Stimulated activated naive CD4-positive, alpha-beta T cell treated with Interleukin-2 at 50 U/mL for 16 hours (primary cell): ENCODE results near the gene CPNE7.
"Not testable (repeated sequence)": the region's sequence is repeated elsewhere in the genome, so short reads cannot be mapped to it uniquely, and the experiment has no call there.

ENCODE experiments used
- DNase-seq: peaks from one replicate; lab custom pipeline; 2025; lab: John Stamatoyannopoulos, UW

The CPNE7 gene

GRCh38 chr16:89624777-89625761 is 49.5 kb downstream of the CPNE7 start:
- no peak for DNase-seq

- DNase-seq = no peak
These were observed 54.5 kb downstream of the CPNE7 start for GRCh38 chr16:89629827-89630610.

DNA sequence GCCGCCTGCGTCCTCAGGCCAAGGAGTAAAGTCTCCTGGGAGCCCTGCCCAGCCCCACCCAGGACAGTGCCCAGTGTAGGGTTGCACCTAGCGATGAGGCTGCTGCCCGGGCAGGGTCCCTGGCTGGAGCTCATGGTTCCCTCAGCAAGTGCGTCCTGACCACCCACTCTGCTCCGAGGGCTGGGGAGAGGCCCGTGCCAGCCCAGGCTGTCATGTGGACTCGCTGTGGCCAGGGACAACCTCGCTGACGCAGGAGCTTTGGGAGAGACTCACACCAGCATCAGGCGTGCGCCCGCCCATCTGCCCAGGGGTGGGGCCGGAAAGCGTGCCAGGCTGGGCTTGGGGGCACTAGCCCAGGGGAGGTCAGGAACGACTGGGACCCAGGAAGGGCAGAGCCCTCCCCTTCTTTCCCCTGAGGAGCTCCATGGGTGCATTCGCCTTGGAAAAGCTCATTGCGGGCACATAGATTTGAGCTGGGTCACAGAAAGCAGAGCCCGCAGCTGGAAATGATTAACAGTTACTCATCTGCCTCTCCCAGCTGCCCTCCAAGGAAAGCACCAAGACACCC is 57.6 kb downstream of the CPNE7 start:
- no peak for DNase-seq

DNA sequence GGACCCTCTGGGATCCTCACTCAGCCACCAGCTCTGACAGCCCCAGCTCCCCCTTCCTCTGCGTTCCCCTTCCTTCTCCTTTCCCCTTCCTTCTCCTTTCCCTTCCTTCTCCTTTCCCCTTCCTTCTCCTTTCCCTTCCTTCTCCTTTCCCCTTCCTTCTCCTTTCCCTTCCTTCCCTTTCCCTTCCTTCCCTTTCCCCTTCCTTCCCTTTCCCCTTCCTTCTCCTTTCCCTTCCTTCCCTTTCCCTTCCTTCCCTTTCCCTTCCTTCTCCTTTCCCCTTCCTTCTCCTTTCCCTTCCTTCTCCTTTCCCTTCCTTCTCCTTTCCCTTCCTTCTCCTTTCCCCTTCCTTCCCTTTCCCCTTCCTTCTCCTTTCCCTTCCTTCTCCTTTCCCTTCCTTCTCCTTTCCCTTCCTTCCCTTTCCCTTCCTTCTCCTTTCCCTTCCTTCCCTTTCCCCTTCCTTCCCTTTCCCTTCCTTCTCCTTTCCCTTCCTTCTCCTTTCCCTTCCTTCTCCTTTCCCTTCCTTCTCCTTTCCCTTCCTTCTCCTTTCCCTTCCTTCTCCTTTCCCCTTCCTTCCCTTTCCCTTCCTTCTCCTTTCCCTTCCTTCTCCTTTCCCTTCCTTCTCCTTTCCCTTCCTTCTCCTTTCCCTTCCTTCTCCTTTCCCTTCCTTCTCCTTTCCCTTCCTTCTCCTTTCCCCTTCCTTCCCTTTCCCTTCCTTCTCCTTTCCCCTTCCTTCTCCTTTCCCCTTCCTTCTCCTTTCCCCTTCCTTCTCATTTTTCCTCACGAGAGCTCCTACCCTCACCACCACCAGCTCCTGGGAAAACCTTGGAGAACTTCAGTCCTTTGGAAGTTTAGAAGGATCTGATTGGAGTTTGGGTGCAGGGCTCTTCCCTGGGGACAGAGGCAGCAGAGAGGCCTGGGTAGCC is 59.2 kb downstream of the CPNE7 start:
- DNase-seq = not testable (repeated sequence)

GRCh38 chr16:89636663-89637062 is 61.1 kb downstream of the CPNE7 start:
- no peak for DNase-seq

- DNase-seq = no peak
These were observed 61.8 kb downstream of the CPNE7 start for GRCh38 chr16:89637379-89637778.

GRCh38 chr16:89638455-89638854 is 62.9 kb downstream of the CPNE7 start:
- no peak for DNase-seq

DNA sequence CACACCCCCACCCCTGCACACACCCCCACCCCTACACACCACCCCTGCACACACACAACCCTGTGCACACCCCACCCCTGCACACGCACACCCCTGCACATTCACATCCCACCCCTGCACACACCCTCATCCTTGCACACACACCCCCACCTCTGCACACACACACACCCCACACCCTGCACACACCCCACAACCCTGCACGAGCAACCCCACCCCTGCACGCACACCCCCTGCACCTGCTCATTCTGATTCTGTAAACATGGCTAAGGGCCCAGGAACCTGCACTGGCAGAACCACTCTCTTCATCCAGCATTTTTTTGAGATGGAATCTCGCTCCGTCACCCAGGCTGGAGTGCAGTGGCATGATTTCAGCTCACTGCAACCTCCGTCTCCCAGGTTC is 63.8 kb downstream of the CPNE7 start:
- no peak for DNase-seq

DNA sequence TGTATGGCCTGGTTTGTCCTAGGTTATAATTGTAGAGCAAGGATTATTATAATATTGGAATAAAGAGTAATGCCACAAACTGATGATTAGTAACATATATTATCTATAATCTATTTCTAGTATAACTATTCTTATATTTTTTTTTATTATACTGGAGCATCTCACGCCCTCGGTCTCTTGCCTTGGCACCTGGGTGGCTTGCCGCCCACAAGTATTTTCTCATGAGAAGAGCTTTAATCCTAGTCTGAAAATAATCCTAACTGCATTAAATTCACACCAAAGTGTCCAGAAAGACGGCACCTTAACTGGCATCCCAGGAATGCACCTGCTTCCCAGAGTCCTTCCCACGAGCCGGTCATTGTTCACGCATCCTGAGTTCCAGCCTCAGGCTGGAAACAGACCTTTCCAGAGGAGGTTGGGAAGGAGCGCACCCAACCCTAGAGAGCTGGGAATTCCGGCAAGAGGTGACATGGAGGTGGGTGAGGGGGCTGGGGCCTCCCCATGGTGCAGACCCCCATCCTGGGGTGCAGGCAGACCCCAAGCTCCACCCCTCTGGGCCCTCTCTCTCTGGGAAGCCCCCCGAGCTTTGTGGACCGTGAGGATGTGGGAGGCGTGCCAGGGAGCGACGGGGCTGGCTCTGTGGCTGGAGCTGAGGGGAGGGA is 66.0 kb downstream of the CPNE7 start:
- DNase-seq = no peak

GRCh38 chr16:89642574-89642973 is 67.0 kb downstream of the CPNE7 start:
- no peak for DNase-seq

DNA sequence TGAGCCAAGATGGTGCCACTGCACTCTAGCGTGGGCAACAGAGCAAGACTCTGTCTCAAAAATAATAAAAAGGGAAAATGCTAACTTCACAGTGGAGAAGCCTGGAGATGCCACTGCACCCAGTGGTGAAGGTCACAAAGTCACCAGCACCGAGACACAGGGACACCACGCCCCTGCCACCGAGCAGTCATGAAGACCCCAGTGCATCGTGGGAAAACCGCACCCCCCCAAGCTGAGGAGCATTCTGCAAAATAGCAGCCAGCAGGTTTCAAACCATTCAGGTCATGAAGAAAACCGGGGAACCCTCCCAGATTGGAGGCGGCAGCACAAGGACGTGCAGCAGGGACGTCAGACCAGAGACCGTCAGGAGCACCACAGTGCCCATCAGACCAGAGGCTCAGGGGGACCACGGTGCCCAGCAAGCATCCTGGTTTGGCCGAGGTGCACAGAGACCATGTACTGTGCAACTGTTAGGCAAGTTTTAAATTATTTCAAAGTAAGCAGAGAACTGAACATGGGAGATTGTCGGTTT is 68.3 kb downstream of the CPNE7 start:
- no peak for DNase-seq

GRCh38 chr16:89645122-89645521 is 69.6 kb downstream of the CPNE7 start:
- DNase-seq = no peak

- no peak for DNase-seq
These were observed 70.7 kb downstream of the CPNE7 start for GRCh38 chr16:89646270-89646669.
